HepG2 (cell line): ENCODE results near the gene GALNT16. TPM values are rescaled to one million over a fixed set of nuclear protein-coding genes. Genes with fewer than 3 reads are reported as not detected.

Experiments used
- ARNTL ChIP-seq: sonication (generic); formaldehyde crosslinking; IDR thresholded peaks from 2 replicates; pipeline ENCODE4 v1.4.0; 2020; ENCODE audit warnings: mild to moderate bottlenecking, missing genetic modification reagents
- DPF2 ChIP-seq: sonication (generic); formaldehyde crosslinking; IDR thresholded peaks from 2 replicates; pipeline ENCODE4 v1.4.0; 2020; ENCODE audit warnings: mild to moderate bottlenecking, low read depth, missing genetic modification reagents, borderline replicate concordance
- FOXC1 ChIP-seq: sonication (generic); formaldehyde crosslinking; IDR thresholded peaks from 2 replicates; pipeline ENCODE4 v1.8.0; 2022; ENCODE audit warnings: mild to moderate bottlenecking, missing genetic modification reagents, borderline replicate concordance
- HIVEP1 ChIP-seq: sonication (generic); formaldehyde crosslinking; IDR thresholded peaks from 2 replicates; pipeline ENCODE4 v1.4.0; 2020; ENCODE audit warnings: mild to moderate bottlenecking, missing genetic modification reagents
- KLF13 ChIP-seq: sonication (generic); formaldehyde crosslinking; IDR thresholded peaks from 2 replicates; pipeline ENCODE4 v1.4.0; 2020; ENCODE audit warnings: mild to moderate bottlenecking, missing genetic modification reagents
- MEIS1 ChIP-seq: sonication (generic); formaldehyde crosslinking; IDR thresholded peaks from 2 replicates; pipeline ENCODE4 v1.9.0; 2021; ENCODE audit warnings: mild to moderate bottlenecking, missing genetic modification reagents, moderate library complexity, borderline replicate concordance
- MYPOP ChIP-seq: sonication (generic); formaldehyde crosslinking; IDR thresholded peaks from 2 replicates; pipeline ENCODE4 v1.8.1; 2023; ENCODE audit warnings: mild to moderate bottlenecking, moderate library complexity, missing genetic modification reagents
- PHF20 ChIP-seq: sonication (generic); formaldehyde crosslinking; IDR thresholded peaks from 2 replicates; pipeline ENCODE4 v1.5.0; 2020; ENCODE audit warnings: mild to moderate bottlenecking, missing genetic modification reagents
- REPIN1 ChIP-seq: sonication (generic); formaldehyde crosslinking; IDR thresholded peaks from 2 replicates; pipeline ENCODE4 v1.8.0; 2022; ENCODE audit warnings: missing genetic modification reagents, low read depth, mild to moderate bottlenecking, borderline replicate concordance
- SNAPC4 ChIP-seq: sonication (generic); formaldehyde crosslinking; IDR thresholded peaks from 2 replicates; pipeline ENCODE4 v1.4.0; 2020; ENCODE audit warnings: mild to moderate bottlenecking, missing genetic modification reagents
- ZBTB20 ChIP-seq: sonication (generic); formaldehyde crosslinking; IDR thresholded peaks from 2 replicates; pipeline ENCODE4 v1.8.1; 2023; ENCODE audit warnings: missing genetic modification reagents, low read depth, mild to moderate bottlenecking, borderline replicate concordance
- ZNF503 ChIP-seq: sonication (generic); formaldehyde crosslinking; IDR thresholded peaks from 2 replicates; pipeline ENCODE4 v1.4.0; 2020; ENCODE audit warnings: missing genetic modification reagents
- ZNF687 ChIP-seq: sonication (generic); formaldehyde crosslinking; IDR thresholded peaks from 2 replicates; pipeline ENCODE4 v1.5.1; 2020; ENCODE audit warnings: mild to moderate bottlenecking, missing genetic modification reagents, moderate library complexity
- ZNF704 ChIP-seq: sonication (generic); formaldehyde crosslinking; IDR thresholded peaks from 2 replicates; pipeline ENCODE4 v1.8.1; 2023; ENCODE audit warnings: mild to moderate bottlenecking, inconsistent platforms, moderate library complexity, missing genetic modification reagents, borderline replicate concordance
- polyA plus RNA-seq, 8 experiments: library from polyadenylated mRNA; depleted of rRNA in 3 of 8; stranded (reverse) in 7 of 8; unstranded in 1 of 8; fragments of >200 nt; fragmentation: Illumina TruSeq in 4 of 8; extraction: Trizol in 4 of 8; gene quantifications; 2 replicates each; pipeline versions ENCODE4 v1.2.1 to v1.2.3, GENCODE V29; 2011 to 2016; ENCODE audit warnings: low read depth in 4 of 8, missing spikeins in 1 of 8, mixed read lengths in 1 of 8; ENCODE audit not compliant: insufficient read depth in 1 of 8
- total RNA-seq, 5 experiments: library from RNA; depleted of rRNA; stranded (reverse); fragments of >200 nt; fragmentation: Illumina TruSeq; extraction: Trizol; gene quantifications; 2 replicates each; pipeline ENCODE4 v1.2.3, GENCODE V29; 2016; ENCODE audit warnings: low read depth in 1 of 5

Gene GALNT16
- total and polyA plus RNA-seq, 2 of the 13 experiments (the other 11 are each of a cell fraction or from before 2014, with no cell fraction given): 0.54 to 0.82 TPM

GRCh38 chr14:69260861-69261564 lies 1.1 kb downstream of the GALNT16 start (continued):
- TF ChIP-seq ZNF503 (CRISPR knock-in tag): no peak
- TF ChIP-seq ZNF687: peak; percentile 68
- TF ChIP-seq MYPOP: no peak
- TF ChIP-seq SNAPC4 (CRISPR knock-in tag): no peak
- no peak for TF ChIP-seq ZNF704 (CRISPR knock-in tag)
- TF ChIP-seq PHF20 (CRISPR knock-in tag): no peak
- no peak for TF ChIP-seq REPIN1 (CRISPR knock-in tag)
- no peak for TF ChIP-seq KLF13 (CRISPR knock-in tag)
- TF ChIP-seq DPF2: no peak
- TF ChIP-seq ZBTB20: no peak
- no peak for TF ChIP-seq HIVEP1 (CRISPR knock-in tag)
- no peak for TF ChIP-seq MEIS1
- no peak for TF ChIP-seq FOXC1
- no peak for TF ChIP-seq ARNTL (CRISPR knock-in tag)
